ENCODE measurements around the gene TPPP2. TPM values are rescaled to one million over a fixed set of nuclear protein-coding genes. Genes with fewer than 3 reads are reported as not detected.
"Not testable (repeated sequence)": the region's sequence is repeated elsewhere in the genome, so short reads cannot be mapped to it uniquely, and the experiment has no call there.

TPPP2 gene
- total and polyA plus RNA-seq, 3 experiments from 2014 or later, result not detected

- peaks cover 6 to 11% (median 9%) of the 10 kb centered on the region in 3 donors for H3K4me1 Mint-ChIP-seq
These were observed 10.4 kb downstream of the TPPP2 start for GRCh38 chr14:21040370-21040925.

GRCh38 chr14:21040941-21041340, 10.9 kb downstream of the TPPP2 start:
- not testable (repeated sequence) for H3K36me3 ChIP-seq (ENCODE audit: insufficient read depth, low read length); H3K27ac ChIP-seq (ENCODE audit: low read depth, low read length); H3K4me3 Mint-ChIP-seq; H3K27ac Mint-ChIP-seq; H3K4me3 ChIP-seq (ENCODE audit: low read length); H3K9me3 Mint-ChIP-seq; H3K9me3 ChIP-seq (ENCODE audit: low read length); DNase-seq; H3K4me1 ChIP-seq (ENCODE audit: insufficient read depth, low read length); H3K27me3 ChIP-seq (ENCODE audit: insufficient read depth, low read length, poor library complexity, severe bottlenecking); H3K36me3 Mint-ChIP-seq
- ChIA-PET CTCF (interaction anchor here (1.0 to 4.8 kb wide), 10 partner anchors 17 to 66 kb away, joined by 3 to 133 read pairs (median 7); partner anchors contain the start of gene NDRG2), POLR2A (interaction anchor here (1.2 kb wide), 1 partner anchor 26 kb away, joined by 6 read pairs; no protein-coding TSS in a partner anchor)
- H3K4me1 Mint-ChIP-seq, result peaks cover 6 to 11% (median 9%) of the 10 kb centered on the region in 3 donors
- peaks cover 12 to 39% of the 10 kb centered on the region in 2 donors for H3K27me3 Mint-ChIP-seq

More at GRCh38 chr14:21040370-21040925, 10.4 kb downstream of the TPPP2 start:
- no peaks in the 10 kb centered on the region for H3K36me3 Mint-ChIP-seq
- no peak overlapping the region for H3K27ac Mint-ChIP-seq
- H3K9me3 Mint-ChIP-seq, result no peaks in the 10 kb centered on the region
- Histone ChIP-seq H3K4me1 (ENCODE audit: insufficient read depth, low read length) (peaks cover 6% of the 10 kb centered on the region), H3K36me3 (ENCODE audit: insufficient read depth, low read length) (no peaks in the 10 kb centered on the region), H3K27ac (ENCODE audit: low read depth, low read length) (no peak overlapping the region), H3K9me3 (ENCODE audit: low read length) (no peaks in the 10 kb centered on the region), H3K27me3 (ENCODE audit: insufficient read depth, low read length, poor library complexity, severe bottlenecking) (no peaks in the 10 kb centered on the region), H3K4me3 (ENCODE audit: low read length) (no peak overlapping the region)
- H3K27me3 Mint-ChIP-seq, result peaks cover 12 to 37% of the 10 kb centered on the region in 2 donors
- POLR2A ChIA-PET, result interaction anchor here (1.2 kb wide), 1 partner anchor 26 kb away, joined by 6 read pairs; no protein-coding TSS in a partner anchor
- no peak overlapping the region for H3K4me3 Mint-ChIP-seq
- DNase-seq, result no peak
- CTCF ChIA-PET, result interaction anchor here (0.8 to 4.8 kb wide), 15 partner anchors 9 to 69 kb away, joined by 3 to 133 read pairs (median 4); partner anchors contain the start of genes NDRG2 and TPPP2

GRCh38 chr14:21041676-21042433, 11.8 kb downstream of the TPPP2 start, which contains the start of gene RNASE7:
Gene RNASE7 (plus strand): TSS chr14:21042362. CDS start chr14:21042993, 631 bp downstream.
- Histone ChIP-seq H3K4me1 (ENCODE audit: insufficient read depth, low read length) (peaks cover 6% of the 10 kb centered on the region), H3K27me3 (ENCODE audit: insufficient read depth, low read length, poor library complexity, severe bottlenecking) (no peaks in the 10 kb centered on the region), H3K27ac (ENCODE audit: low read depth, low read length) (no peak within 1 kb of the TSS), H3K36me3 (ENCODE audit: insufficient read depth, low read length) (no peaks in the 10 kb centered on the region), H3K4me3 (ENCODE audit: low read length) (no peak within 1 kb of the TSS), H3K9me3 (ENCODE audit: low read length) (no peaks in the 10 kb centered on the region)
- Mint-ChIP-seq H3K9me3 (no peaks in the 10 kb centered on the region), H3K27me3 (peaks cover 16 to 42% of the 10 kb centered on the region in 2 donors), H3K4me3 (no peak within 1 kb of the TSS), H3K4me1 (peaks cover 6 to 11% (median 9%) of the 10 kb centered on the region in 3 donors), H3K36me3 (no peaks in the 10 kb centered on the region), H3K27ac (peak within 1 kb of the TSS in 1 of 8 donors; percentile 49)
- POLR2A ChIA-PET, result no interaction called here
- CTCF ChIA-PET, result interaction anchor here (1.9 to 4.8 kb wide), 3 partner anchors 21 to 63 kb away, joined by 5 to 133 read pairs (median 11); no protein-coding TSS in a partner anchor
- DNase-seq, result no peak

- ChIA-PET CTCF (interaction anchor here (1.0 to 4.8 kb wide), 5 partner anchors 27 to 62 kb away, joined by 4 to 133 read pairs (median 6); no protein-coding TSS in a partner anchor), POLR2A (interaction anchor here (0.5 kb wide), 1 partner anchor 46 kb away, joined by 3 read pairs; no protein-coding TSS in a partner anchor)
- no peak for DNase-seq
- Histone ChIP-seq H3K4me1 (ENCODE audit: insufficient read depth, low read length) (peaks cover 6% of the 10 kb centered on the region), H3K27me3 (ENCODE audit: insufficient read depth, low read length, poor library complexity, severe bottlenecking) (no peaks in the 10 kb centered on the region), H3K36me3 (ENCODE audit: insufficient read depth, low read length) (no peaks in the 10 kb centered on the region), H3K9me3 (ENCODE audit: low read length) (no peaks in the 10 kb centered on the region), H3K27ac (ENCODE audit: low read depth, low read length) (no peak overlapping the region), H3K4me3 (ENCODE audit: low read length) (no peak overlapping the region)
- no peak overlapping the region for H3K4me3 Mint-ChIP-seq
- H3K9me3 Mint-ChIP-seq, result no peaks in the 10 kb centered on the region
- peak overlapping the region in 1 of 8 donors; percentile 49 for H3K27ac Mint-ChIP-seq
- H3K27me3 Mint-ChIP-seq, result peaks cover 16 to 44% of the 10 kb centered on the region in 2 donors
- peaks cover 6 to 11% (median 9%) of the 10 kb centered on the region in 3 donors for H3K4me1 Mint-ChIP-seq
- H3K36me3 Mint-ChIP-seq, result no peaks in the 10 kb centered on the region
These were observed 12.9 kb downstream of the TPPP2 start for GRCh38 chr14:21042918-21043317.

GRCh38 chr14:21043387-21043973, 13.5 kb downstream of the TPPP2 start:
- Histone ChIP-seq H3K4me3 (ENCODE audit: low read length) (no peak overlapping the region), H3K27ac (ENCODE audit: low read depth, low read length) (no peak overlapping the region), H3K9me3 (ENCODE audit: low read length) (no peaks in the 10 kb centered on the region), H3K27me3 (ENCODE audit: insufficient read depth, low read length, poor library complexity, severe bottlenecking) (no peaks in the 10 kb centered on the region), H3K4me1 (ENCODE audit: insufficient read depth, low read length) (peaks cover 6% of the 10 kb centered on the region), H3K36me3 (ENCODE audit: insufficient read depth, low read length) (no peaks in the 10 kb centered on the region)
- no peaks in the 10 kb centered on the region for H3K36me3 Mint-ChIP-seq
- peaks cover 6 to 11% (median 9%) of the 10 kb centered on the region in 3 donors for H3K4me1 Mint-ChIP-seq
- H3K27me3 Mint-ChIP-seq, result peaks cover 13 to 42% of the 10 kb centered on the region in 2 donors
- no peak overlapping the region for H3K27ac Mint-ChIP-seq
- H3K9me3 Mint-ChIP-seq, result no peaks in the 10 kb centered on the region
- no peak for DNase-seq
- peak overlapping the region in 1 of 7 donors; percentile 34 for H3K4me3 Mint-ChIP-seq
- ChIA-PET POLR2A (interaction anchor here (0.5 kb wide), 1 partner anchor 46 kb away, joined by 3 read pairs; no protein-coding TSS in a partner anchor), CTCF (interaction anchor here (1.0 to 2.2 kb wide), 4 partner anchors 25 to 62 kb away, joined by 3 to 22 read pairs (median 5); no protein-coding TSS in a partner anchor)

GRCh38 chr14:21043974-21044618, 14.1 kb downstream of the TPPP2 start:
- CTCF ChIA-PET, result interaction anchor here (1.0 to 2.2 kb wide), 4 partner anchors 25 to 61 kb away, joined by 3 to 22 read pairs (median 5); no protein-coding TSS in a partner anchor
- peaks cover 6 to 11% (median 9%) of the 10 kb centered on the region in 3 donors for H3K4me1 Mint-ChIP-seq
- peak overlapping the region in 4 of 8 donors; percentile 17 to 69 (median 42) for H3K27ac Mint-ChIP-seq
- Histone ChIP-seq H3K27me3 (ENCODE audit: insufficient read depth, low read length, poor library complexity, severe bottlenecking) (no peaks in the 10 kb centered on the region), H3K27ac (ENCODE audit: low read depth, low read length) (no peak overlapping the region), H3K36me3 (ENCODE audit: insufficient read depth, low read length) (no peaks in the 10 kb centered on the region), H3K4me1 (ENCODE audit: insufficient read depth, low read length) (peaks cover 6% of the 10 kb centered on the region), H3K4me3 (ENCODE audit: low read length) (no peak overlapping the region), H3K9me3 (ENCODE audit: low read length) (no peaks in the 10 kb centered on the region)
- no peaks in the 10 kb centered on the region for H3K9me3 Mint-ChIP-seq
- POLR2A ChIA-PET, result no interaction called here
- no peak for DNase-seq
- no peak overlapping the region for H3K4me3 Mint-ChIP-seq
- H3K27me3 Mint-ChIP-seq, result peaks cover 13 to 44% of the 10 kb centered on the region in 2 donors
- no peaks in the 10 kb centered on the region for H3K36me3 Mint-ChIP-seq

GRCh38 chr14:21047378-21047781, 17.4 kb downstream of the TPPP2 start:
- ChIA-PET CTCF (interaction anchor here (0.9 to 2.7 kb wide), 5 partner anchors 32 to 190 kb away, joined by 3 to 18 read pairs (median 8); no protein-coding TSS in a partner anchor), POLR2A (no interaction called here)
- no peak for DNase-seq
- H3K27ac ChIP-seq (ENCODE audit: low read depth, low read length), result no peak overlapping the region
- Mint-ChIP-seq H3K4me1 (peaks cover 6 to 11% (median 9%) of the 10 kb centered on the region in 3 donors), H3K27me3 (peaks cover 15 to 52% of the 10 kb centered on the region in 2 donors), H3K4me3 (no peak overlapping the region), H3K9me3 (no peaks in the 10 kb centered on the region), H3K36me3 (no peaks in the 10 kb centered on the region), H3K27ac (no peak overlapping the region)
- H3K4me1 ChIP-seq (ENCODE audit: insufficient read depth, low read length), result peaks cover 6% of the 10 kb centered on the region
- no peaks in the 10 kb centered on the region for H3K36me3 ChIP-seq (ENCODE audit: insufficient read depth, low read length)
- H3K27me3 ChIP-seq (ENCODE audit: insufficient read depth, low read length, poor library complexity, severe bottlenecking), result no peaks in the 10 kb centered on the region
- H3K9me3 ChIP-seq (ENCODE audit: low read length), result no peaks in the 10 kb centered on the region
- H3K4me3 ChIP-seq (ENCODE audit: low read length), result no peak overlapping the region
